A549 treated with Hydrocortisone at 1 μM for 4 hours (cell line): Measurements from ENCODE around the gene PARP16. TPM values are rescaled to one million over a fixed set of nuclear protein-coding genes. Genes with fewer than 3 reads are reported as not detected.

Experiments used
- total RNA-seq: library from RNA; stranded (reverse); fragments of 200-300 nt; extraction: Qiagen RNA extraction; gene quantifications from 5 replicates; pipeline ENCODE4 v1.2.3, GENCODE V29; 2022

PARP16 gene, protein sequence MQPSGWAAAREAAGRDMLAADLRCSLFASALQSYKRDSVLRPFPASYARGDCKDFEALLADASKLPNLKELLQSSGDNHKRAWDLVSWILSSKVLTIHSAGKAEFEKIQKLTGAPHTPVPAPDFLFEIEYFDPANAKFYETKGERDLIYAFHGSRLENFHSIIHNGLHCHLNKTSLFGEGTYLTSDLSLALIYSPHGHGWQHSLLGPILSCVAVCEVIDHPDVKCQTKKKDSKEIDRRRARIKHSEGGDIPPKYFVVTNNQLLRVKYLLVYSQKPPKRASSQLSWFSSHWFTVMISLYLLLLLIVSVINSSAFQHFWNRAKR
- 10.4 to 11.6 TPM (median 11.3 TPM) in 5 replicates for total RNA-seq

DNA sequence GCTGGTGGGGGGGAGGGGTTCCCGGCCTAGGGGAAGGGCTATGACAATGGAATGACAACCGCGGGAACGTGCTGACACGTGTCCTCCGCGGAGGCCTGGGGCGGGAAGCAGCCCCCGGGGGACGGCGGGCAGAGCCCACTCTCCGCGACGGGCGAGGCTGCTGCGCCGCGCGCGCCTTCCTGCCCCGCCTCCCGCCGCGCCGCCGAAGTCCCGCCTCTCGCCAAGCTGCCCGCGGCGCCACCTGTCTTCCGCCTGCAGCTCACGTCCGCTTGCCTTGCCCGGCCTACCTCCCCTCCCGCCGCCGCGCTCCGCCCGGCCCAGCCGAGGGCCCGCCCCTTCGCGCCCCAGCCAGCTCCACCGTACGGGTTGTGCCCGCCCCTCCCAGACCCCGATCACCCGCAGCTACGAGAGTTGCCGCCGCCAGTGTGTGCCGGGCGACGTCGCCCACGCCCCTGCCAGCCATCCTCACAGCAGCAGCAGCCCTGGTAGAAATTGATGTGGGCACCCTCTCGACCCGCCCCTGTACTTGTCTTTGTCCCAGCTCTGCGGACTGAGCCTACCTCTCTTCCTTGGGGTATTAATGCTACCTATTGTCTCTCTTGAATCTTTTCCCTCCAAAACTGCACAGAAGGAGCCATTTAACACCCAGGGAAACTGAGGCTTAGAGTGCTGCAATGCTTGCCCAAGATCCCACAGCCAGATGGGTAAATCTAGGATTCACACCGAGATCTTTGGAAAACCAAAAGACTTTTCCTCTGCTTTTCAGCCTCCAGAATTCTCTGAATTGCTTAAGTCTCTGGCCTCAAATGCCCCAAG is at the start of gene PARP16:
PARP16 (minus strand) TSS at position 180 of the 816 bp plus-strand sequence. CDS start 457 bp downstream, outside the sequence.

DNA sequence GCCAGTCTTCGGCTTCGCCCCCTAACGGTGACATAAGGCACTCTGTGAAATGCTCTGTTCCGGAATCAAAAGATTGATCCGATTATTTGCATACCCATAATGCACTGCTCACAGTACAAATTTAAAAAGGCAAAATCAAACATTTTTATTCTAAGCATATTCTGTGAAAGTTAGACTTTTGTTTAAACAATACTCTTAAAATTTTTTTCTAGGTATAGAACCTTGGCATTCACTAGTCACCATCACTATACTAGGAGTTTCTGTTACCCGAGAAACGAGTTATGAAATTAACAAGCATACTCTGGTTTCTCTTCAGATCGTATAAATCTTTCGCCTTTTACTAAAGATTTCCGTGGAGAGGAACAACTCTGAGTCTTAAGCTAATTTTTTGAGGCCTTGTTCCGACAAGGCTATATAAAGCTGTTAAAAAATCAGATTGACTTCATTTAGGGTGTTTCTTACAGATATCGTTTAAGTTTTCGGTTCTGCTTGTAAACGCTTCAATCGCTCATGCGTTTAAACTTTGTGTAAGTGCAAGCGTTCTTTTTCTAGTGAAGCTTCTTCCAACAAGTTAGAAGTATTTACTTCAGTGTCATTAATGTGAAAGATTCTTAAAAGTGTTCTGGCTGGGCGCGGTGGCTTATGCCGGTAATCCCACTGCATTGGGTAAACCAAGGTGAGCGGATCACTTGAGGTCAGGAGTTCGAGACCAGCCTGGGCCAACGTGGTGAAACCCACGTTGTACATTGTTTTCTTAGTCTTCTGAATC is 17.9 kb upstream of the PARP16 start, which contains the start of gene RNU5B-1:
RNU5B-1 (plus strand) TSS at position 297 of the 769 bp plus-strand sequence.

DNA sequence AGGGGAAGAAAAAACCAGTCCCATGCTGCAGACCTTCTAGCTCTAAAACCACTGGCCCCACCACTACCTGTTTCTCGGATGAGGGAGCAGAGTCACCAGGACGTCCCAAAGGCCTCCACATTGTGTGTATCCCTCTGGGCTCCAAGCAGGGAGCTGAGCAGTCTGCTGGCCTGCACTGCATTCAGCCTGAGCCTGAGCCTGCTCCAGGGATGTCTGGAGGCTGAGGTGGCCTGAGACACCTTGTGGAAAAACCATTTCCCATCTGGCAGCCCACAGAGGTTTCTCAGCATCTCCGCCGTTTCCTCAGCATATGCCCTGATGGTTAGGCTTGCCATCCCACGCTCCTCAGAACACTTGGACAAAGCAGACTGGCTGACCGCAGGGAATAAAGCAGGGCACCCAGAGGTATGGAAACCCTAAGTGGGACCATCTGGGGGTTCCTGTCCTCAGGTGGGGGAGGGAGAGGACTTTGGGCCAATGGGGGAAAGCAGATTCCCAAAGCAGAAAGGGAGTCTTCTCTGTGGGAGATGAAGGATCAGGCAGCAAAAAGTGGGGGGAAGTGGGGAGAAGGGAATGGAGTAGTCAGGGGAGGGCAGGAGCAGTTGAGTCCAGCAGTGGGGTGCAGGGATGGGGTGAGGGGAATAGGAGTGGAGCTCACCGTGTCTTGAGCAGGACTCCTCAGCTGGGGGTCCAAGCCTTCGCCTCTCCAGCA is 75.8 kb downstream of the PARP16 start, which contains the start of gene CILP:
CILP (minus strand) TSS at position 704 of the 712 bp plus-strand sequence. CDS start 1,718 bp downstream, outside the sequence.

Other genes with a start within 250 kb of the PARP16 start
- 14.4 to 20.3 TPM (median 15.9 TPM) in 5 replicates for gene SLC51B, start 241.5 kb downstream of the PARP16 start, total RNA-seq
- 0.07 to 0.16 TPM (median 0.15 TPM) in 5 replicates for gene RASL12, start 218.9 kb downstream of the PARP16 start, total RNA-seq
- not detected in 5 replicates for gene KBTBD13, start 210.1 kb downstream of the PARP16 start, total RNA-seq
- gene UBAP1L, start 171.7 kb downstream of the PARP16 start, total RNA-seq: 0.56 to 1.3 TPM (median 0.85 TPM) in 5 replicates
- gene PDCD7, start 153.1 kb downstream of the PARP16 start, total RNA-seq: 27.0 to 30.1 TPM (median 28.2 TPM) in 5 replicates
- 33.8 to 58.3 TPM (median 49.0 TPM) in 5 replicates for gene CLPX, start 101.5 kb downstream of the PARP16 start, total RNA-seq
- 0.21 to 0.44 TPM (median 0.41 TPM) in 5 replicates for gene CILP, start 75.4 kb downstream of the PARP16 start, total RNA-seq
- gene RNU5A-1, start 9.2 kb upstream of the PARP16 start, total RNA-seq: not detected in 5 replicates
- gene RNU5B-1, start 17.8 kb upstream of the PARP16 start, total RNA-seq: not detected in 5 replicates
- gene IGDCC3, start 91.1 kb upstream of the PARP16 start, total RNA-seq: 0.07 to 0.18 TPM (median 0.09 TPM) in 5 replicates
- gene IGDCC4, start 136.1 kb upstream of the PARP16 start, total RNA-seq: 1.8 to 2.7 TPM (median 2.2 TPM) in 5 replicates
- 20.0 to 32.0 TPM (median 27.6 TPM) in 5 replicates for gene DPP8, start 230.8 kb upstream of the PARP16 start, total RNA-seq
- gene HACD3, start 243.6 kb upstream of the PARP16 start, total RNA-seq: 123 to 154 TPM (median 140 TPM) in 5 replicates